ENCODE results near the gene GPR143.

GPR143 gene

GRCh38 chrX:9707306-9708033, 58.2 kb downstream of the GPR143 start:
- no peak for DNase-seq

- no peak for DNase-seq
Measured at GRCh38 chrX:9706421-9706820, 59.2 kb downstream of the GPR143 start.

- DNase-seq: no peak
Measured at GRCh38 chrX:9704876-9705465, 60.7 kb downstream of the GPR143 start.

GRCh38 chrX:9703406-9703805, 62.2 kb downstream of the GPR143 start:
- DNase-seq: no peak

- no peak for DNase-seq
Measured at GRCh38 chrX:9701790-9702189, 63.9 kb downstream of the GPR143 start.

- no peak for DNase-seq
Measured at GRCh38 chrX:9700555-9700954, 65.1 kb downstream of the GPR143 start.

GRCh38 chrX:9698576-9698975, 67.1 kb downstream of the GPR143 start:
- no peak for DNase-seq

- DNase-seq: no peak
Measured at GRCh38 chrX:9693307-9694001, 72.2 kb downstream of the GPR143 start.

GRCh38 chrX:9690046-9690445, 75.6 kb downstream of the GPR143 start:
- no peak for DNase-seq

GRCh38 chrX:9688833-9689232, 76.8 kb downstream of the GPR143 start:
- DNase-seq: no peak

- no peak for DNase-seq
Measured at GRCh38 chrX:9687899-9688298, 77.7 kb downstream of the GPR143 start.

- no peak for DNase-seq
Measured at GRCh38 chrX:9683350-9683749, 82.3 kb downstream of the GPR143 start.

- no peak for DNase-seq
Measured at GRCh38 chrX:9682861-9683260, 82.8 kb downstream of the GPR143 start.

GRCh38 chrX:9682456-9682855, 83.2 kb downstream of the GPR143 start:
- no peak for DNase-seq

- no peak for DNase-seq
Measured at GRCh38 chrX:9681422-9681821, 84.2 kb downstream of the GPR143 start.

GRCh38 chrX:9681011-9681410, 84.6 kb downstream of the GPR143 start:
- DNase-seq: no peak

- DNase-seq: no peak
Measured at GRCh38 chrX:9678215-9678965, 87.3 kb downstream of the GPR143 start.

- no peak for DNase-seq
Measured at GRCh38 chrX:9677098-9677739, 88.4 kb downstream of the GPR143 start.

- DNase-seq: no peak
Measured at GRCh38 chrX:9676738-9677097, 88.9 kb downstream of the GPR143 start.

- DNase-seq: no peak
Measured at GRCh38 chrX:9676306-9676705, 89.3 kb downstream of the GPR143 start.

Data from activated effector memory CD4-positive, alpha-beta T cell treated with Interleukin-2 at 50 U/mL for 16 hours (primary cell).